Measurements from ENCODE around the gene GP1BA. TPM values are rescaled to one million over a fixed set of nuclear protein-coding genes. Genes with fewer than 3 reads are reported as not detected.
A peak's percentile ranks its signal among the peaks of the same experiment; 100 is the strongest.

Gene GP1BA
- total and polyA plus RNA-seq, 2 experiments from 2014 or later, result 0.24 TPM; not detected in 1

GRCh38 chr17:4933646-4934045, 1.6 kb downstream of the GP1BA start (continued):
- TF ChIP-seq JUNB (IDR thresholded peaks at IDR 0.05; ENCODE audit: unreplicated experiment) (no peak), CTCF (conservative IDR thresholded peaks at IDR 0.05; ENCODE audit: low read depth in 2 of 2) (no peak), REST (IDR thresholded peaks at IDR 0.05; ENCODE audit: unreplicated experiment) (no peak), ZNF114 (CRISPR knock-in tag; IDR thresholded peaks at IDR 0.05) (no peak), NANOG (IDR thresholded peaks at IDR 0.05; ENCODE audit: borderline replicate concordance) (no peak)

GRCh38 chr17:4934173-4934979, 2.3 kb downstream of the GP1BA start:
- H3K36me3 ChIP-seq (ENCODE audit: insufficient read depth), result no peaks in the 10 kb centered on the region; the same call in 1 of the 2 replicates
- peak; percentile 87 for ATAC-seq
- peaks cover 11% of the 10 kb centered on the region for H3K79me2 ChIP-seq (replicated peaks; ENCODE audit: insufficient read depth)
- no peaks in the 10 kb centered on the region for H3K27me3 ChIP-seq (ENCODE audit: insufficient read depth)
- Mint-ChIP-seq H3K9me3 (no peaks in the 10 kb centered on the region), H3K4me1 (peaks cover 26% of the 10 kb centered on the region), H3K27ac (no peak overlapping the region), H3K4me3 (no peak overlapping the region), H3K36me3 (ENCODE audit: low read depth) (peaks cover 42% of the 10 kb centered on the region), H3K27me3 (ENCODE audit: insufficient read depth, low read depth, poor library complexity) (peaks cover 10% of the 10 kb centered on the region)
- peak; percentile 70 for DNase-seq (ENCODE audit: low spot score)
- no peak overlapping the region for H2AFZ ChIP-seq
- peaks cover 8% of the 10 kb centered on the region for H3K4me1 ChIP-seq (ENCODE audit: insufficient read depth)
- H3K27ac ChIP-seq (ENCODE audit: low read depth), result peak overlapping the region; percentile 45; the same call in 1 of the 2 replicates
- no peaks in the 10 kb centered on the region for H4K20me1 ChIP-seq (replicated peaks; ENCODE audit: insufficient read depth)
- peaks cover 11% of the 10 kb centered on the region for H3F3A ChIP-seq (replicated peaks; ENCODE audit: low read depth)
- TF ChIP-seq REST (IDR thresholded peaks at IDR 0.05; ENCODE audit: unreplicated experiment) (peak; percentile 4), POLR2AphosphoS5 (IDR thresholded peaks at IDR 0.05; ENCODE audit: low read depth) (peak; percentile 42; the same call in 1 of the 2 replicates), NANOG (IDR thresholded peaks at IDR 0.05; ENCODE audit: borderline replicate concordance) (no peak), ETS1 (IDR thresholded peaks at IDR 0.05) (no peak), CTCF (conservative IDR thresholded peaks at IDR 0.05; ENCODE audit: low read depth in 2 of 2) (peak; percentile 43 to 59)
- no peak overlapping the region for H3K4me3 ChIP-seq
- no peaks in the 10 kb centered on the region for H3K9me2 ChIP-seq (ENCODE audit: insufficient read depth)
- H3K4me2 ChIP-seq, result no peak overlapping the region
